ENCODE data around the gene PPME1.

Gene PPME1

GRCh38 chr11:74226907-74227306 is 55.8 kb downstream of the PPME1 start:
- no peak for DNase-seq (ENCODE audit: low read depth, low spot score)
- Histone ChIP-seq H3K9ac (ENCODE audit: insufficient read length, low read depth) (no peak overlapping the region), H3K27me3 (ENCODE audit: insufficient read depth, insufficient read length) (no peaks in the 10 kb centered on the region), H3K9me3 (ENCODE audit: insufficient read depth, low read length) (no peaks in the 10 kb centered on the region), H3K36me3 (ENCODE audit: insufficient read depth, insufficient read length, low read length) (peaks cover 28% of the 10 kb centered on the region), H3K4me1 (ENCODE audit: insufficient read depth, insufficient read length) (no peaks in the 10 kb centered on the region), H3K4me3 (ENCODE audit: insufficient read length, low read depth) (no peak overlapping the region)
- no peak for TF ChIP-seq YY1 (IDR thresholded peaks at IDR 0.05; ENCODE audit: insufficient read depth, insufficient read length)
- TF ChIP-seq SUZ12 (IDR thresholded peaks at IDR 0.05; ENCODE audit: extremely low read depth, insufficient read depth, insufficient read length) = no peak
- no peak for TF ChIP-seq ZNF274 (IDR thresholded peaks at IDR 0.05; ENCODE audit: low read depth, low read length)

GRCh38 chr11:74232311-74232950 is 61.3 kb downstream of the PPME1 start:
- Histone ChIP-seq H3K9ac (ENCODE audit: insufficient read length, low read depth) (no peak overlapping the region), H3K36me3 (ENCODE audit: insufficient read depth, insufficient read length, low read length) (peaks cover 48% of the 10 kb centered on the region), H3K9me3 (ENCODE audit: insufficient read depth, low read length) (no peaks in the 10 kb centered on the region), H3K27me3 (ENCODE audit: insufficient read depth, insufficient read length) (no peaks in the 10 kb centered on the region), H3K4me1 (ENCODE audit: insufficient read depth, insufficient read length) (no peaks in the 10 kb centered on the region), H3K4me3 (ENCODE audit: insufficient read length, low read depth) (no peak overlapping the region)
- no peak for DNase-seq (ENCODE audit: low read depth, low spot score)
- TF ChIP-seq YY1 (IDR thresholded peaks at IDR 0.05; ENCODE audit: insufficient read depth, insufficient read length) = no peak
- TF ChIP-seq SUZ12 (IDR thresholded peaks at IDR 0.05; ENCODE audit: extremely low read depth, insufficient read depth, insufficient read length) = no peak
- TF ChIP-seq ZNF274 (IDR thresholded peaks at IDR 0.05; ENCODE audit: low read depth, low read length) = no peak

GRCh38 chr11:74233683-74234082 is 62.6 kb downstream of the PPME1 start:
- peaks cover 54% of the 10 kb centered on the region for H3K36me3 ChIP-seq (ENCODE audit: insufficient read depth, insufficient read length, low read length)
- H3K4me1 ChIP-seq (ENCODE audit: insufficient read depth, insufficient read length) = no peaks in the 10 kb centered on the region
- H3K4me3 ChIP-seq (ENCODE audit: insufficient read length, low read depth) = no peak overlapping the region
- no peak overlapping the region for H3K9ac ChIP-seq (ENCODE audit: insufficient read length, low read depth)
- no peaks in the 10 kb centered on the region for H3K27me3 ChIP-seq (ENCODE audit: insufficient read depth, insufficient read length)
- no peak for TF ChIP-seq YY1 (IDR thresholded peaks at IDR 0.05; ENCODE audit: insufficient read depth, insufficient read length)
- TF ChIP-seq ZNF274 (IDR thresholded peaks at IDR 0.05; ENCODE audit: low read depth, low read length) = no peak
- no peak for TF ChIP-seq SUZ12 (IDR thresholded peaks at IDR 0.05; ENCODE audit: extremely low read depth, insufficient read depth, insufficient read length)
- no peaks in the 10 kb centered on the region for H3K9me3 ChIP-seq (ENCODE audit: insufficient read depth, low read length)
- no peak for DNase-seq (ENCODE audit: low read depth, low spot score)

- Histone ChIP-seq H3K4me3 (ENCODE audit: insufficient read length, low read depth) (no peak overlapping the region), H3K9me3 (ENCODE audit: insufficient read depth, low read length) (no peaks in the 10 kb centered on the region), H3K36me3 (ENCODE audit: insufficient read depth, insufficient read length, low read length) (peaks cover 62% of the 10 kb centered on the region), H3K27me3 (ENCODE audit: insufficient read depth, insufficient read length) (no peaks in the 10 kb centered on the region), H3K9ac (ENCODE audit: insufficient read length, low read depth) (no peak overlapping the region), H3K4me1 (ENCODE audit: insufficient read depth, insufficient read length) (no peaks in the 10 kb centered on the region)
- TF ChIP-seq YY1 (IDR thresholded peaks at IDR 0.05; ENCODE audit: insufficient read depth, insufficient read length) = no peak
- no peak for TF ChIP-seq ZNF274 (IDR thresholded peaks at IDR 0.05; ENCODE audit: low read depth, low read length)
- no peak for TF ChIP-seq SUZ12 (IDR thresholded peaks at IDR 0.05; ENCODE audit: extremely low read depth, insufficient read depth, insufficient read length)
- DNase-seq (ENCODE audit: low read depth, low spot score) = no peak
Observed at GRCh38 chr11:74235121-74235520, 64.0 kb downstream of the PPME1 start.

GRCh38 chr11:74237541-74237940 is 66.5 kb downstream of the PPME1 start:
- DNase-seq (ENCODE audit: low read depth, low spot score) = no peak
- Histone ChIP-seq H3K9ac (ENCODE audit: insufficient read length, low read depth) (no peak overlapping the region), H3K4me1 (ENCODE audit: insufficient read depth, insufficient read length) (no peaks in the 10 kb centered on the region), H3K36me3 (ENCODE audit: insufficient read depth, insufficient read length, low read length) (peaks cover 55% of the 10 kb centered on the region), H3K4me3 (ENCODE audit: insufficient read length, low read depth) (no peak overlapping the region), H3K27me3 (ENCODE audit: insufficient read depth, insufficient read length) (no peaks in the 10 kb centered on the region), H3K9me3 (ENCODE audit: insufficient read depth, low read length) (no peaks in the 10 kb centered on the region)
- TF ChIP-seq SUZ12 (IDR thresholded peaks at IDR 0.05; ENCODE audit: extremely low read depth, insufficient read depth, insufficient read length) (no peak), YY1 (IDR thresholded peaks at IDR 0.05; ENCODE audit: insufficient read depth, insufficient read length) (no peak), ZNF274 (IDR thresholded peaks at IDR 0.05; ENCODE audit: low read depth, low read length) (no peak)

- no peaks in the 10 kb centered on the region for H3K27me3 ChIP-seq (ENCODE audit: insufficient read depth, insufficient read length)
- H3K4me3 ChIP-seq (ENCODE audit: insufficient read length, low read depth) = no peak overlapping the region
- no peak overlapping the region for H3K9ac ChIP-seq (ENCODE audit: insufficient read length, low read depth)
- H3K4me1 ChIP-seq (ENCODE audit: insufficient read depth, insufficient read length) = no peaks in the 10 kb centered on the region
- TF ChIP-seq SUZ12 (IDR thresholded peaks at IDR 0.05; ENCODE audit: extremely low read depth, insufficient read depth, insufficient read length) = no peak
- no peak for TF ChIP-seq ZNF274 (IDR thresholded peaks at IDR 0.05; ENCODE audit: low read depth, low read length)
- TF ChIP-seq YY1 (IDR thresholded peaks at IDR 0.05; ENCODE audit: insufficient read depth, insufficient read length) = no peak
- no peak for DNase-seq (ENCODE audit: low read depth, low spot score)
- H3K36me3 ChIP-seq (ENCODE audit: insufficient read depth, insufficient read length, low read length) = peaks cover 58% of the 10 kb centered on the region
- no peaks in the 10 kb centered on the region for H3K9me3 ChIP-seq (ENCODE audit: insufficient read depth, low read length)
Observed at GRCh38 chr11:74238243-74238642, 67.2 kb downstream of the PPME1 start.

- no peak for TF ChIP-seq ZNF274 (IDR thresholded peaks at IDR 0.05; ENCODE audit: low read depth, low read length)
- no peak for TF ChIP-seq SUZ12 (IDR thresholded peaks at IDR 0.05; ENCODE audit: extremely low read depth, insufficient read depth, insufficient read length)
- TF ChIP-seq YY1 (IDR thresholded peaks at IDR 0.05; ENCODE audit: insufficient read depth, insufficient read length) = no peak
- DNase-seq (ENCODE audit: low read depth, low spot score) = no peak
- Histone ChIP-seq H3K9me3 (ENCODE audit: insufficient read depth, low read length) (no peaks in the 10 kb centered on the region), H3K9ac (ENCODE audit: insufficient read length, low read depth) (no peak overlapping the region), H3K36me3 (ENCODE audit: insufficient read depth, insufficient read length, low read length) (peaks cover 47% of the 10 kb centered on the region), H3K4me3 (ENCODE audit: insufficient read length, low read depth) (no peak overlapping the region), H3K27me3 (ENCODE audit: insufficient read depth, insufficient read length) (no peaks in the 10 kb centered on the region), H3K4me1 (ENCODE audit: insufficient read depth, insufficient read length) (no peaks in the 10 kb centered on the region)
Observed at GRCh38 chr11:74248469-74248868, 77.4 kb downstream of the PPME1 start.

Data from NT2/D1 (cell line).